GDM1 (cell line): ENCODE data around the gene GAGE12H.
"Not testable (repeated sequence)": the region's sequence is repeated elsewhere in the genome, so short reads cannot be mapped to it uniquely, and the experiment has no call there.

Source experiments
- DNase-seq: peaks from one replicate; lab custom pipeline; 2025; lab: John Stamatoyannopoulos, UW

The GAGE12H gene

GRCh38 chrX:49579649-49580048, at the start of gene GAGE12H:
Gene GAGE12H, plus strand, starts transcription at chrX:49579949. Its CDS starts 1,155 bp downstream, at chrX:49581104.
- DNase-seq, result not testable (repeated sequence)

GRCh38 chrX:49531877-49532276, 47.9 kb upstream of the GAGE12H start, which contains the start of gene GAGE12C:
Gene GAGE12C, plus strand, starts transcription at chrX:49532177. Its CDS starts 1,155 bp downstream, at chrX:49533332.
- DNase-seq, result not testable (repeated sequence)

- not testable (repeated sequence) for DNase-seq
Observed at GRCh38 chrX:49541433-49541832, 38.3 kb upstream of the GAGE12H start, which contains the start of gene GAGE12D. Gene GAGE12D, plus strand, starts transcription at chrX:49541733. Its CDS starts 1,155 bp downstream, at chrX:49542888.

GRCh38 chrX:49550989-49551388, 28.8 kb upstream of the GAGE12H start, which contains the start of gene GAGE12E:
Gene GAGE12E, plus strand, starts transcription at chrX:49551289. Its CDS starts 1,155 bp downstream, at chrX:49552444.
- not testable (repeated sequence) for DNase-seq

- DNase-seq, result not testable (repeated sequence)
Observed at GRCh38 chrX:49560542-49560941, 19.2 kb upstream of the GAGE12H start, which contains the start of gene GAGE12F. Gene GAGE12F, plus strand, starts transcription at chrX:49560842. Its CDS starts 1,155 bp downstream, at chrX:49561997.

GRCh38 chrX:49568728-49569127, 11.0 kb upstream of the GAGE12H start:
- not testable (repeated sequence) for DNase-seq

- DNase-seq, result not testable (repeated sequence)
Observed at GRCh38 chrX:49569152-49569551, 10.6 kb upstream of the GAGE12H start.

- DNase-seq, result not testable (repeated sequence)
Observed at GRCh38 chrX:49570100-49570499, 9.6 kb upstream of the GAGE12H start, which contains the start of gene GAGE12G. Gene GAGE12G, plus strand, starts transcription at chrX:49570400. Its CDS starts 1,155 bp downstream, at chrX:49571555.

- DNase-seq, result not testable (repeated sequence)
Observed at GRCh38 chrX:49589196-49589595, 9.4 kb downstream of the GAGE12H start, which contains the start of gene GAGE2A. Gene GAGE2A, plus strand, starts transcription at chrX:49589496. Its CDS starts 1,155 bp downstream, at chrX:49590651.

GRCh38 chrX:49589769-49590478, 10.2 kb downstream of the GAGE12H start:
- DNase-seq, result not testable (repeated sequence)

GRCh38 chrX:49590488-49590887, 10.7 kb downstream of the GAGE12H start:
- not testable (repeated sequence) for DNase-seq

GRCh38 chrX:49598720-49599119, 19.0 kb downstream of the GAGE12H start, which contains the start of gene GAGE1:
Gene GAGE1, plus strand, starts transcription at chrX:49599020. Its CDS starts 1,155 bp downstream, at chrX:49600175.
- not testable (repeated sequence) for DNase-seq

GRCh38 chrX:49610718-49611310, 31.1 kb downstream of the GAGE12H start:
- no peak for DNase-seq

- no peak for DNase-seq
Observed at GRCh38 chrX:49618574-49618973, 38.8 kb downstream of the GAGE12H start.

- DNase-seq, result no peak
Observed at GRCh38 chrX:49627086-49627777, 47.5 kb downstream of the GAGE12H start.
